Common myeloid progenitor, CD34-positive (primary cell): ENCODE data around the gene MAB21L1.

ENCODE experiments used
- CTCF ChIA-PET: fragments of 350-600 bp; sonication (Branson Sonifier 250); formaldehyde crosslinking; loops from one replicate; lab custom pipeline; 2021; ENCODE audit warnings: antibody characterized with exemption; lab: Charles Lee
- POLR2A ChIA-PET: fragments of 350-600 bp; sonication (Branson Sonifier 250); formaldehyde crosslinking; loops from one replicate; lab custom pipeline; 2021; ENCODE audit warnings: antibody characterized with exemption; lab: Charles Lee
- DNase-seq, 3 donors: peaks; one replicate each; pipeline versions ENCODE4 v3.0.0 to v3.0.0-alpha.2; 2013
- H3K27ac ChIP-seq, 2 experiments: 1 replicate in 1 of 2; 2 replicates in 1 of 2; pipeline ENCODE4 v1.7.0; 2013; ENCODE audit warnings: inconsistent platforms in 2 of 2, low read length in 2 of 2, mild to moderate bottlenecking in 2 of 2, low read depth in 1 of 2, moderate library complexity in 1 of 2; ENCODE audit not compliant: severe bottlenecking in 2 of 2, insufficient read depth in 1 of 2, poor library complexity in 1 of 2
- H3K27me3 ChIP-seq, 5 experiments: replicated peaks in 2 of 5; 1 replicate in 3 of 5; 2 replicates in 2 of 5; pipeline versions ENCODE4 v1.6.1 to v1.7.0; 2013; ENCODE audit warnings: low read length in 4 of 5, mild to moderate bottlenecking in 2 of 5, moderate library complexity in 2 of 5, inconsistent platforms in 1 of 5; ENCODE audit not compliant: insufficient read depth in 5 of 5, control insufficient read depth in 4 of 5
- H3K36me3 ChIP-seq, 4 experiments: 1 replicate in 2 of 4; 2 replicates in 2 of 4; pipeline versions ENCODE4 v1.6.1 to v1.7.0; 2013; ENCODE audit warnings: low read length in 3 of 4, control low read depth in 1 of 4, mild to moderate bottlenecking in 1 of 4; ENCODE audit not compliant: control insufficient read depth in 4 of 4, insufficient read depth in 4 of 4
- H3K4me1 ChIP-seq, 4 experiments: 1 replicate in 3 of 4; 2 replicates in 1 of 4; pipeline versions ENCODE4 v1.6.1 to v1.7.1; 2013; ENCODE audit warnings: low read length in 3 of 4, mild to moderate bottlenecking in 3 of 4, control low read depth in 1 of 4, inconsistent platforms in 1 of 4, moderate library complexity in 1 of 4; ENCODE audit not compliant: control insufficient read depth in 4 of 4, insufficient read depth in 4 of 4; ENCODE audit errors: control extremely low read depth in 1 of 4
- H3K4me3 ChIP-seq, 7 experiments: 1 replicate in 4 of 7; 2 replicates in 3 of 7; pipeline versions ENCODE4 v1.5.1 to v1.7.0; 2013; ENCODE audit warnings: mild to moderate bottlenecking in 7 of 7, low read length in 6 of 7, moderate library complexity in 6 of 7, inconsistent platforms in 2 of 7, low read depth in 2 of 7, control low read depth in 1 of 7; ENCODE audit not compliant: insufficient read depth in 4 of 7, control insufficient read depth in 1 of 7; ENCODE audit errors: extremely low read depth in 1 of 7
- H3K9me3 ChIP-seq, 5 experiments: 1 replicate in 4 of 5; 2 replicates in 1 of 5; pipeline versions ENCODE4 v1.6.1 to v1.7.1; 2013; ENCODE audit warnings: low read length in 4 of 5, mild to moderate bottlenecking in 2 of 5, inconsistent platforms in 1 of 5, low read depth in 1 of 5, moderate library complexity in 1 of 5; ENCODE audit not compliant: control insufficient read depth in 4 of 5, insufficient read depth in 2 of 5; ENCODE audit errors: control extremely low read depth in 1 of 5
- WGBS: methylation state at CpG from one replicate; pipeline ENCODE4 v1.1.5; 2013; ENCODE audit not compliant: insufficient coverage; 5-methylcytosine and 5-hydroxymethylcytosine counted together

MAB21L1 gene

DNA sequence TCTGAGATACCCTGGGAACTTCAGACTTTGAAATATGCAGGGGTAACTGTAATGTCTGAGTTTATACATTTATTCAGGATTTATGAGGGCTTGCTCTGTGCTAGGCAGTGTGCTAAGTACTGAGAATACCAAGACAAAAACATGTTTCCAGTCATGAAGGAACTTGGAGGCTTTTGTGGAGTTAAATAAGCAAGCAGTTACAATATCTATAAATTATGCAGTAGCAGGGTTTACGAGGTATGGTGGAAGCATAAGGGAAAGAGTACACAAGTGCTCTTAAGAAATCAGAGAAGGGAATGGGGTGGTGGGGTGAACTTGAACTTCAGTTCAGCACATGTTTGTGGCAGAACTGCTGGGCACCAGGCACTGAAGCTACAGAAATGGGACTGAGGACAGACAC, 28.0 kb downstream of the MAB21L1 start:
- POLR2A ChIA-PET: no interaction called here
- WGBS: 100% methylated on average over 1 of the region's 1 CpG
- Histone ChIP-seq H3K27me3 (no peaks in the 10 kb centered on the region), H3K36me3 (peaks cover 0 to 3% (median 0%) of the 10 kb centered on the region in 4 experiments), H3K27ac (no peak overlapping the region), H3K4me3 (no peak overlapping the region), H3K4me1 (no peaks in the 10 kb centered on the region), H3K9me3 (no peaks in the 10 kb centered on the region)
- CTCF ChIA-PET: no interaction called here
- DNase-seq: no peak
